SK-N-SH (cell line): ENCODE measurements around the gene COL23A1. TPM values are rescaled to one million over a fixed set of nuclear protein-coding genes. Genes with fewer than 3 reads are reported as not detected.

ENCODE experiments used
- CTCF ChIA-PET: fragments of 300-600, 350-600 bp; formaldehyde crosslinking; extraction: SDS; loops from one replicate; lab custom pipeline; 2021; lab: Yijun Ruan, JAX
- POLR2A ChIA-PET: fragments of 350-600 bp; sonication (Branson Sonifier 250); formaldehyde crosslinking; extraction: SDS; loops from one replicate; lab custom pipeline; 2020; ENCODE audit warnings: antibody characterized with exemption, inconsistent platforms; lab: Yijun Ruan, JAX
- DNase-seq: peaks from one replicate; pipeline ENCODE4 v3.0.0; 2012
- H2AFZ ChIP-seq: fragments of 200-600 bp; sonication (generic); 2 replicates; pipeline ENCODE4 v1.8.1; 2016; ENCODE audit warnings: antibody characterized with exemption, mild to moderate bottlenecking, low read depth
- H3F3A ChIP-seq: fragments of 200-600 bp; sonication (generic); replicated peaks from 2 replicates; pipeline ENCODE3; 2016; ENCODE audit warnings: antibody characterized with exemption, mild to moderate bottlenecking; ENCODE audit not compliant: insufficient read depth
- H3K27ac ChIP-seq, 2 experiments: fragments of 200-500 bp in 1 of 2; fragments of 200-600 bp in 1 of 2; sonication (Bioruptor generic) in 1 of 2; sonication (generic), shearing (Covaris generic) in 1 of 2; 2 replicates each; pipeline versions ENCODE4 v1.5.1 to v1.6.1; 2014 to 2016; ENCODE audit warnings: low read depth in 2 of 2, inconsistent platforms in 1 of 2, low read length in 1 of 2, mild to moderate bottlenecking in 1 of 2, mixed read lengths in 1 of 2
- H3K27me3 ChIP-seq: fragments of 200-600 bp; sonication (generic), shearing (Covaris generic); 2 replicates; pipeline ENCODE4 v1.6.1; 2016; ENCODE audit warnings: mixed run types; ENCODE audit not compliant: insufficient read depth
- H3K36me3 ChIP-seq, 2 experiments: fragments of 200-500 bp in 1 of 2; fragments of 200-600 bp in 1 of 2; sonication (Bioruptor generic) in 1 of 2; sonication (generic) in 1 of 2; replicated peaks in 1 of 2; 2 replicates each; pipeline versions ENCODE3 to v1.5.1; 2014 to 2016; ENCODE audit warnings: low read length in 1 of 2, mild to moderate bottlenecking in 1 of 2; ENCODE audit not compliant: insufficient read depth in 2 of 2, control insufficient read depth in 1 of 2
- H3K4me1 ChIP-seq, 2 experiments: fragments of 200-500 bp in 1 of 2; fragments of 200-600 bp in 1 of 2; sonication (Bioruptor generic) in 1 of 2; sonication (generic), shearing (Covaris generic) in 1 of 2; 2 replicates each; pipeline versions ENCODE4 v1.5.1 to v1.6.1; 2014 to 2016; ENCODE audit warnings: low read depth in 1 of 2, low read length in 1 of 2, mixed run types in 1 of 2; ENCODE audit not compliant: insufficient read depth in 2 of 2, control insufficient read depth in 1 of 2
- H3K4me2 ChIP-seq: fragments of 200-600 bp; sonication (generic), shearing (Covaris generic); 2 replicates; pipeline ENCODE4 v1.6.1; 2017; ENCODE audit warnings: mixed run types
- H3K4me3 ChIP-seq, 2 experiments: fragments of 200-500 bp in 1 of 2; fragments of 200-600 bp in 1 of 2; sonication (Bioruptor generic) in 1 of 2; sonication (generic), shearing (Covaris generic) in 1 of 2; 2 replicates each; pipeline versions ENCODE4 v1.5.1 to v1.8.1; 2014 to 2016; ENCODE audit warnings: low read depth in 2 of 2, inconsistent platforms in 1 of 2, low read length in 1 of 2, mild to moderate bottlenecking in 1 of 2, mixed read lengths in 1 of 2, moderate library complexity in 1 of 2
- H3K79me2 ChIP-seq: fragments of 200-600 bp; sonication (generic); 2 replicates; pipeline ENCODE4 v1.8.1; 2017; ENCODE audit warnings: mild to moderate bottlenecking; ENCODE audit not compliant: insufficient read depth
- H3K9ac ChIP-seq: fragments of 200-600 bp; sonication (generic); 2 replicates; pipeline ENCODE4 v1.6.1; 2017; ENCODE audit warnings: mixed run types
- H3K9me2 ChIP-seq: fragments of 200-600 bp; sonication (generic); 2 replicates; pipeline ENCODE4 v1.6.1; 2017; ENCODE audit warnings: mixed run types
- H3K9me3 ChIP-seq: fragments of 200-600 bp; sonication (generic); 2 replicates; pipeline ENCODE4 v1.6.1; 2017; ENCODE audit warnings: mixed run types, mild to moderate bottlenecking, moderate library complexity
- H4K20me1 ChIP-seq: fragments of 200-600 bp; sonication (generic); 2 replicates; pipeline ENCODE4 v1.6.1; 2017; ENCODE audit warnings: mild to moderate bottlenecking, mixed run types; ENCODE audit not compliant: insufficient read depth
- CHD2 ChIP-seq: fragments of 150-350 bp; IDR thresholded peaks from 2 replicates; pipeline ENCODE4 v1.6.1; 2018; ENCODE audit warnings: low read length; ENCODE audit not compliant: partially characterized antibody
- MEF2A ChIP-seq: IDR thresholded peaks from 2 replicates; pipeline ENCODE4 v1.4.0; 2012; ENCODE audit warnings: low read depth, borderline replicate concordance
- MXI1 ChIP-seq: IDR thresholded peaks from 2 replicates; pipeline ENCODE4 v1.6.1; 2012; ENCODE audit warnings: mild to moderate bottlenecking, low read depth, low read length, improper control_type of control experiment
- POLR2AphosphoS5 ChIP-seq: IDR thresholded peaks from 2 replicates; pipeline ENCODE4 v1.6.1; 2012; ENCODE audit warnings: low read depth, low read length
- TEAD4 ChIP-seq: IDR thresholded peaks from 2 replicates; pipeline ENCODE4 v1.4.0; 2012; ENCODE audit warnings: mild to moderate bottlenecking, borderline replicate concordance; ENCODE audit not compliant: insufficient read depth
- WGBS: methylation state at CpG from one replicate; pipeline ENCODE4 v1.1.6; 2017; ENCODE audit warnings: low lambda C conversion rate; 5-methylcytosine and 5-hydroxymethylcytosine counted together
- polyA plus RNA-seq, 3 experiments: library from polyadenylated mRNA; depleted of rRNA; stranded (reverse); fragments of >200 nt; gene quantifications; 2 replicates each; pipeline ENCODE4 v1.2.3, GENCODE V29; 2012
- TF ChIP-seq, protein P1 (sequence below): IDR thresholded peaks from 2 replicates; pipeline ENCODE4 v1.4.0; 2012; ENCODE audit warnings: low read depth, borderline replicate concordance
- TF ChIP-seq, protein P2 (sequence below): fragments of 150-350 bp; IDR thresholded peaks from 2 replicates; pipeline ENCODE4 v1.6.1; 2016; ENCODE audit warnings: mild to moderate bottlenecking, low read depth, low read length
- TF ChIP-seq, protein P3 (sequence below): IDR thresholded peaks from 2 replicates; pipeline ENCODE4 v1.6.1; 2012; ENCODE audit warnings: mild to moderate bottlenecking, low read depth, low read length, moderate library complexity
- TF ChIP-seq, protein P4 (sequence below): IDR thresholded peaks from 2 replicates; pipeline ENCODE4; 2012

COL23A1 gene
- polyA plus RNA-seq, 1 of the 3 experiments (the other 2 are of a cell fraction): 0.10 TPM

DNA sequence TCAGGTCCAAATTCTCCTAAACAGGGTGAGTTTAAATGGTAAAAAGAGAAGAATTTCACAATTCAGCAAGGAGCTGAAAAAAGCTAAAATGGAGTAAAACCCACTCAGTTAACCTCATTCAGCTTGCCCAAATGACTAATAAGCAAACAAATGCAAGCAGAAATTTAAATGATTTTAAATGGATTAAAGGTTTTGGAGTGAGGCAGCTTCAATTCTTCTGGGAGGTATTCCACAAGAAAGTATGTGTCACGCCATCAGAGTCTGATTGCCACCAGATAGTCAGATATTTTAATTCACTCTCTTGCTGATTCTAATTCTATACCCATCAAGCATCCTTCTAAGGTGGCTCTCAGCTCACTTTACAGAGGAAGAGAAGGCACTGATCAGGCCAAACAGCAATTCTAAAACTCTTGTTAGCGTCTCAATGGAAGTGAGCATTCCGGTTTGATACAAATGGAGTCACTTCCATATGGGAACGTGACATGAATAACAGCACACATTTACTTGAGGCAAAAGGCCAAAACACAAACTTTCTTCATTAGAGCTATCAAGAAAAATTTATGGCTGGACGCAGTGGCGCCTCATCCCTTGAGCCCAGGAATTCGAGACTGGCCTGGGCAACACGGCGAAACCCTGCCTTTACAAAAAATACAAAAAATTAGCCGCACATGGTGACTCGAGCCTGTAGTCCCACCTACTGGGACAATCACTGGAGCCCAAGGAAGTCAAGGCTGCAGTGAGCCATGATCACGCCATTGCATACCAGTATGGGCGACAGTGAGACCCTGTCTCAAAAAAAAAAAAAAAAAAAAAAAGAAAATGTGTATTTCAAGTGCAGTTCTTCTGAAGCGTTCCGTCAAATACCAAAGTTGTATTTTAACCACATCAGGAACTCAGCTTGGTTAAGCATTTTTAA lies 34.7 kb upstream of the COL23A1 start:
- H3K27me3 ChIP-seq: no peaks in the 10 kb centered on the region
- H3K4me1 ChIP-seq: peaks cover 5 to 6% of the 10 kb centered on the region in 2 experiments; a peak in 2 of 4 replicates
- peak overlapping the region; percentile 50; the same call in 1 of the 2 replicates for H2AFZ ChIP-seq
- H3K27ac ChIP-seq: peak overlapping the region; percentile 56 to 77
- peaks cover 23% of the 10 kb centered on the region; the same call in 1 of the 2 replicates for H4K20me1 ChIP-seq
- ChIA-PET CTCF (interaction anchor here (1.1 to 4.2 kb wide), 5 partner anchors 11 to 390 kb away, joined by 3 to 16 read pairs (median 6); partner anchors contain the start of gene COL23A1), POLR2A (interaction anchor here (0.6 to 1.0 kb wide), 2 partner anchors 271 to 397 kb away, joined by 3 to 5 read pairs; no protein-coding TSS in a partner anchor)
- DNase-seq: no peak
- H3K4me2 ChIP-seq: peak overlapping the region; percentile 83
- peaks cover 6% of the 10 kb centered on the region for H3F3A ChIP-seq
- H3K36me3 ChIP-seq: peaks cover 34 to 36% of the 10 kb centered on the region in 2 experiments
- TF ChIP-seq MEF2A: no peak
- TF ChIP-seq POLR2AphosphoS5: no peak
- no peak for TF ChIP-seq TEAD4
- peak; percentile 37; the same call in 1 of the 2 replicates for TF ChIP-seq MXI1
- TF ChIP-seq, protein P1, sequence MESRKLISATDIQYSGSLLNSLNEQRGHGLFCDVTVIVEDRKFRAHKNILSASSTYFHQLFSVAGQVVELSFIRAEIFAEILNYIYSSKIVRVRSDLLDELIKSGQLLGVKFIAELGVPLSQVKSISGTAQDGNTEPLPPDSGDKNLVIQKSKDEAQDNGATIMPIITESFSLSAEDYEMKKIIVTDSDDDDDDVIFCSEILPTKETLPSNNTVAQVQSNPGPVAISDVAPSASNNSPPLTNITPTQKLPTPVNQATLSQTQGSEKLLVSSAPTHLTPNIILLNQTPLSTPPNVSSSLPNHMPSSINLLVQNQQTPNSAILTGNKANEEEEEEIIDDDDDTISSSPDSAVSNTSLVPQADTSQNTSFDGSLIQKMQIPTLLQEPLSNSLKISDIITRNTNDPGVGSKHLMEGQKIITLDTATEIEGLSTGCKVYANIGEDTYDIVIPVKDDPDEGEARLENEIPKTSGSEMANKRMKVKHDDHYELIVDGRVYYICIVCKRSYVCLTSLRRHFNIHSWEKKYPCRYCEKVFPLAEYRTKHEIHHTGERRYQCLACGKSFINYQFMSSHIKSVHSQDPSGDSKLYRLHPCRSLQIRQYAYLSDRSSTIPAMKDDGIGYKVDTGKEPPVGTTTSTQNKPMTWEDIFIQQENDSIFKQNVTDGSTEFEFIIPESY: no peak
- TF ChIP-seq, protein P2, sequence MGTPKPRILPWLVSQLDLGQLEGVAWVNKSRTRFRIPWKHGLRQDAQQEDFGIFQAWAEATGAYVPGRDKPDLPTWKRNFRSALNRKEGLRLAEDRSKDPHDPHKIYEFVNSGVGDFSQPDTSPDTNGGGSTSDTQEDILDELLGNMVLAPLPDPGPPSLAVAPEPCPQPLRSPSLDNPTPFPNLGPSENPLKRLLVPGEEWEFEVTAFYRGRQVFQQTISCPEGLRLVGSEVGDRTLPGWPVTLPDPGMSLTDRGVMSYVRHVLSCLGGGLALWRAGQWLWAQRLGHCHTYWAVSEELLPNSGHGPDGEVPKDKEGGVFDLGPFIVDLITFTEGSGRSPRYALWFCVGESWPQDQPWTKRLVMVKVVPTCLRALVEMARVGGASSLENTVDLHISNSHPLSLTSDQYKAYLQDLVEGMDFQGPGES: no peak
- TF ChIP-seq CHD2: peak; percentile 13
- TF ChIP-seq, protein P3, sequence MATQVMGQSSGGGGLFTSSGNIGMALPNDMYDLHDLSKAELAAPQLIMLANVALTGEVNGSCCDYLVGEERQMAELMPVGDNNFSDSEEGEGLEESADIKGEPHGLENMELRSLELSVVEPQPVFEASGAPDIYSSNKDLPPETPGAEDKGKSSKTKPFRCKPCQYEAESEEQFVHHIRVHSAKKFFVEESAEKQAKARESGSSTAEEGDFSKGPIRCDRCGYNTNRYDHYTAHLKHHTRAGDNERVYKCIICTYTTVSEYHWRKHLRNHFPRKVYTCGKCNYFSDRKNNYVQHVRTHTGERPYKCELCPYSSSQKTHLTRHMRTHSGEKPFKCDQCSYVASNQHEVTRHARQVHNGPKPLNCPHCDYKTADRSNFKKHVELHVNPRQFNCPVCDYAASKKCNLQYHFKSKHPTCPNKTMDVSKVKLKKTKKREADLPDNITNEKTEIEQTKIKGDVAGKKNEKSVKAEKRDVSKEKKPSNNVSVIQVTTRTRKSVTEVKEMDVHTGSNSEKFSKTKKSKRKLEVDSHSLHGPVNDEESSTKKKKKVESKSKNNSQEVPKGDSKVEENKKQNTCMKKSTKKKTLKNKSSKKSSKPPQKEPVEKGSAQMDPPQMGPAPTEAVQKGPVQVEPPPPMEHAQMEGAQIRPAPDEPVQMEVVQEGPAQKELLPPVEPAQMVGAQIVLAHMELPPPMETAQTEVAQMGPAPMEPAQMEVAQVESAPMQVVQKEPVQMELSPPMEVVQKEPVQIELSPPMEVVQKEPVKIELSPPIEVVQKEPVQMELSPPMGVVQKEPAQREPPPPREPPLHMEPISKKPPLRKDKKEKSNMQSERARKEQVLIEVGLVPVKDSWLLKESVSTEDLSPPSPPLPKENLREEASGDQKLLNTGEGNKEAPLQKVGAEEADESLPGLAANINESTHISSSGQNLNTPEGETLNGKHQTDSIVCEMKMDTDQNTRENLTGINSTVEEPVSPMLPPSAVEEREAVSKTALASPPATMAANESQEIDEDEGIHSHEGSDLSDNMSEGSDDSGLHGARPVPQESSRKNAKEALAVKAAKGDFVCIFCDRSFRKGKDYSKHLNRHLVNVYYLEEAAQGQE: no peak
- TF ChIP-seq, protein P4, sequence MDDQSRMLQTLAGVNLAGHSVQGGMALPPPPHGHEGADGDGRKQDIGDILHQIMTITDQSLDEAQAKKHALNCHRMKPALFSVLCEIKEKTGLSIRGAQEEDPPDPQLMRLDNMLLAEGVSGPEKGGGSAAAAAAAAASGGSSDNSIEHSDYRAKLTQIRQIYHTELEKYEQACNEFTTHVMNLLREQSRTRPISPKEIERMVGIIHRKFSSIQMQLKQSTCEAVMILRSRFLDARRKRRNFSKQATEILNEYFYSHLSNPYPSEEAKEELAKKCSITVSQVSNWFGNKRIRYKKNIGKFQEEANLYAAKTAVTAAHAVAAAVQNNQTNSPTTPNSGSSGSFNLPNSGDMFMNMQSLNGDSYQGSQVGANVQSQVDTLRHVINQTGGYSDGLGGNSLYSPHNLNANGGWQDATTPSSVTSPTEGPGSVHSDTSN: peak; percentile 17; the same call in 1 of the 2 replicates
- peaks cover 64% of the 10 kb centered on the region for H3K79me2 ChIP-seq
- peak overlapping the region; percentile 83 to 97 for H3K4me3 ChIP-seq
- no peaks in the 10 kb centered on the region for H3K9me2 ChIP-seq
- WGBS: 21% methylated on average over 15 of the region's 15 CpGs
- H3K9ac ChIP-seq: peak overlapping the region; percentile 80
- H3K9me3 ChIP-seq: no peaks in the 10 kb centered on the region
